ENCODE data around the gene TMEM190.

DNA sequence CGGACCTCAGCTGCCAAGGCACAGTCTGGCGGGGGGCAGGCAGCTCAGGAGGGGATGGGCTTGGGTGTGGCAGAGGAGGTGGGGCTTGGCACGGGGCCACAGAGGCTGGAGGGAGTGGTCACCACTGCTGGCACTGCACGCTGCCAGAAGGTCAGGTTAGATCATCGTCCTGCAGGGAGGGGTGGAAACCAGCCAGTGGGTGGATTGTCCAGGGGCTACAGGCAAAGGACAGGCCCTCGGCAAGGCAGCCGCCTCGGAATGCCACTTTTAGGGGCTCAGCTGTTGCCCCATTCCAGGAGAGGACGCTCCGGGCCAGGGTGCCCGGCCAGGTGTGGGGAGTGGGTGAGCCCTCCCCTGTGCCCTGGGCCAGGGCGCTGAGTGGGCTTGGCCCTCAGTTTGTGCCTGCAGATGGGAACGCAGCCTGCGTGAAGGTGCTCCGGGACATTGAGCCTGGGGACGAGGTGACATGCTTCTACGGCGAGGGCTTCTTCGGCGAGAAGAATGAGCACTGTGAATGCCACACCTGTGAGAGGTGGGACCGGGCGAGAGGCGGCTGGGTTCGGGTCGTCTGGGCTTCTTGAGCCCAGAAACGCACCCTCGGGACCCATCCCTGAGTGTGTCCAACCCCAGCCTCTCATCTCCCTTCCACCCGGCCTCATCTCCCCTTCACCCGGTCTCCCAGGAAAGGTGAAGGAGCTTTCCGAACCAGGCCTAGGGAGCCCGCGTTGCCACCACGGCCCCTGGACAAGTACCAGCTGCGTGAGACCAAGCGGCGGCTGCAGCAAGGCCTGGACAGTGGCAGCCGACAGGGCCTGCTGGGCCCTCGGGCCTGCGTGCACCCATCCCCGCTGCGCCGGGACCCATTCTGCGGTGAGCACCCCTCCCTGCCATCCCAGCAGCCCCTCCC is 30.6 kb upstream of the TMEM190 start:
- TF ChIP-seq CTCF (IDR thresholded peaks at IDR 0.05; ENCODE audit: control extremely low read depth in 1 of 3, insufficient read depth in 1 of 3, low read depth in 1 of 3, low read length in 3 of 3) (no peak), POLR2AphosphoS5 (IDR thresholded peaks at IDR 0.05; ENCODE audit: low read depth, low read length) (no peak), RFX5 (IDR thresholded peaks at IDR 0.05; ENCODE audit: borderline replicate concordance, low read depth, low read length) (no peak), NRF1 (IDR thresholded peaks at IDR 0.05; ENCODE audit: low read depth, low read length) (no peak), POLR2A (IDR thresholded peaks at IDR 0.05; ENCODE audit: control extremely low read depth in 1 of 2, low read depth in 2 of 2, low read length in 2 of 2) (no peak), SP1 (IDR thresholded peaks at IDR 0.05; ENCODE audit: low read depth, low read length) (no peak), CREB1 (IDR thresholded peaks at IDR 0.05) (no peak), EGR1 (IDR thresholded peaks at IDR 0.05; ENCODE audit: borderline replicate concordance, low read depth, low read length) (no peak), ZNF274 (IDR thresholded peaks at IDR 0.05; ENCODE audit: borderline replicate concordance, extremely low read depth, low read length) (no peak)
